CD14-positive monocyte (primary cell): ENCODE data around the gene ABT1. TPM values are rescaled to one million over a fixed set of nuclear protein-coding genes. Genes with fewer than 3 reads are reported as not detected.

Experiments used
- DNase-seq, 3 donors: peaks; one replicate each; pipeline ENCODE4 v3.0.0-alpha.2; 2011 to 2022
- H2AFZ ChIP-seq: 2 replicates; pipeline ENCODE4 v1.6.0; 2012; ENCODE audit warnings: mild to moderate bottlenecking, low read depth, low read length, inconsistent platforms; ENCODE audit not compliant: insufficient read depth, poor library complexity, severe bottlenecking
- H3K27ac ChIP-seq, 2 donors: 1 replicate in 1 of 2; 2 replicates in 1 of 2; pipeline ENCODE4 v1.5.1; 2012 to 2013; ENCODE audit warnings: low read length in 2 of 2, control low read depth in 1 of 2, inconsistent platforms in 1 of 2, low read depth in 1 of 2, mild to moderate bottlenecking in 1 of 2
- H3K27me3 ChIP-seq, 2 donors: one replicate each; pipeline versions ENCODE4 v1.6.0 to v1.6.1; 2011 to 2013; ENCODE audit warnings: low read length in 2 of 2; ENCODE audit not compliant: control insufficient read depth in 2 of 2, insufficient read depth in 2 of 2
- H3K36me3 ChIP-seq, 2 donors: replicated peaks in 1 of 2; 1 replicate in 1 of 2; 2 replicates in 1 of 2; pipeline versions ENCODE4 v1.5.1 to v1.6.1; 2012 to 2013; ENCODE audit warnings: low read length in 2 of 2, control low read depth in 1 of 2, inconsistent platforms in 1 of 2, mild to moderate bottlenecking in 1 of 2; ENCODE audit not compliant: insufficient read depth in 2 of 2, control insufficient read depth in 1 of 2
- H3K4me1 ChIP-seq, 2 donors: 1 replicate in 1 of 2; 2 replicates in 1 of 2; pipeline versions ENCODE4 v1.5.1 to v1.6.1; 2012 to 2013; ENCODE audit warnings: low read length in 2 of 2, control low read depth in 1 of 2, inconsistent platforms in 1 of 2, mild to moderate bottlenecking in 1 of 2, moderate library complexity in 1 of 2; ENCODE audit not compliant: insufficient read depth in 2 of 2, control insufficient read depth in 1 of 2
- H3K4me2 ChIP-seq: replicated peaks from 2 replicates; pipeline ENCODE3; 2012; ENCODE audit warnings: low read length, moderate library complexity, mild to moderate bottlenecking; ENCODE audit not compliant: poor library complexity, severe bottlenecking; ENCODE audit errors: extremely low read depth
- H3K4me3 ChIP-seq, 3 experiments: fragments of 200-600 bp in 1 of 3; sonication (generic) in 1 of 3; replicated peaks in 1 of 3; 1 replicate in 2 of 3; 2 replicates in 1 of 3; pipeline ENCODE4 v1.5.1; 2011 to 2013; ENCODE audit warnings: low read length in 3 of 3, mild to moderate bottlenecking in 3 of 3, control low read depth in 2 of 3, low read depth in 2 of 3, inconsistent platforms in 1 of 3, moderate library complexity in 1 of 3
- H3K79me2 ChIP-seq: 2 replicates; pipeline ENCODE4 v1.6.0; 2012; ENCODE audit warnings: mild to moderate bottlenecking, control low read depth, inconsistent platforms, low read length, moderate library complexity; ENCODE audit not compliant: insufficient read depth
- H3K9ac ChIP-seq: 2 replicates; pipeline ENCODE4 v1.6.0; 2017; ENCODE audit warnings: low read length, mild to moderate bottlenecking; ENCODE audit not compliant: insufficient read depth, poor library complexity, severe bottlenecking
- H3K9me3 ChIP-seq, 2 donors: replicated peaks in 1 of 2; 1 replicate in 1 of 2; 2 replicates in 1 of 2; pipeline versions ENCODE4 v1.5.1 to v1.6.1; 2012 to 2013; ENCODE audit warnings: low read length in 2 of 2, control low read depth in 1 of 2; ENCODE audit not compliant: control insufficient read depth in 1 of 2, insufficient read depth in 1 of 2
- H4K20me1 ChIP-seq: 2 replicates; pipeline ENCODE4 v1.6.0; 2012; ENCODE audit warnings: mild to moderate bottlenecking, low read length, control low read depth, moderate library complexity; ENCODE audit not compliant: insufficient read depth
- H3K27ac Mint-ChIP-seq, 7 donors: one replicate each; pipeline ENCODE4 v1.8.0; 2020; ENCODE audit warnings: mild to moderate bottlenecking in 7 of 7, mixed read lengths in 7 of 7, moderate library complexity in 6 of 7, inconsistent platforms in 2 of 7
- H3K27me3 Mint-ChIP-seq, 3 donors: one replicate each; pipeline ENCODE4 v1.8.0; 2021 to 2022; ENCODE audit warnings: low read depth in 3 of 3, mild to moderate bottlenecking in 3 of 3, mixed read lengths in 3 of 3, moderate library complexity in 3 of 3, inconsistent platforms in 1 of 3
- H3K36me3 Mint-ChIP-seq, 2 donors: one replicate each; pipeline ENCODE4 v1.8.0; 2020; ENCODE audit warnings: mixed read lengths in 2 of 2, inconsistent platforms in 1 of 2, mild to moderate bottlenecking in 1 of 2
- H3K4me1 Mint-ChIP-seq: one replicate; pipeline ENCODE4 v1.8.0; 2020; ENCODE audit warnings: mild to moderate bottlenecking, mixed read lengths
- H3K4me3 Mint-ChIP-seq, 2 donors: one replicate each; pipeline ENCODE4 v1.8.0; 2020; ENCODE audit warnings: mild to moderate bottlenecking in 2 of 2, mixed read lengths in 2 of 2, moderate library complexity in 1 of 2
- H3K9me3 Mint-ChIP-seq, 7 donors: one replicate each; pipeline ENCODE4 v1.8.0; 2020 to 2022; ENCODE audit warnings: mixed read lengths in 7 of 7, mild to moderate bottlenecking in 6 of 7, moderate library complexity in 6 of 7, inconsistent platforms in 2 of 7
- CTCF ChIP-seq: fragments of 200-600 bp; IDR thresholded peaks from one replicate; pipeline ENCODE4 v1.8.0; 2022; ENCODE audit warnings: antibody characterized with exemption, mild to moderate bottlenecking
- WGBS: methylation state at CpG from one replicate; pipeline ENCODE4 v1.1.5; 2013; ENCODE audit warnings: missing lambda C conversion rate; ENCODE audit not compliant: insufficient coverage; 5-methylcytosine and 5-hydroxymethylcytosine counted together
- intact Hi-C, 2 donors: fragments of 100-400 bp; cut with micrococcal nuclease; formaldehyde crosslinking; loops; one replicate each; pipeline versions ENCODE4 v1.15.0 to v1.15.1; 2023
- polyA plus RNA-seq, 3 donors: library from polyadenylated mRNA; depleted of rRNA in 1 of 3; unstranded in 2 of 3; stranded (reverse) in 1 of 3; fragments of 300-500 nt in 2 of 3; fragments of >200 nt in 1 of 3; fragmentation: Illumina TruSeq in 2 of 3; gene quantifications; 1 replicate in 2 of 3; 2 replicates in 1 of 3; pipeline ENCODE4 v1.2.3, GENCODE V29; 2012 to 2021

The ABT1 gene
- polyA plus RNA-seq, 3 donors, result 11.6 to 40.6 (median 31.7) TPM

- peaks cover 56 to 68% of the 10 kb centered on the region in 2 donors for H3K36me3 Mint-ChIP-seq
- DNase-seq, result no peak
- peaks cover 13% of the 10 kb centered on the region for H3K79me2 ChIP-seq
- peaks cover 38 to 64% (median 55%) of the 10 kb centered on the region in 7 donors for H3K9me3 Mint-ChIP-seq
- no peak overlapping the region for H3K9ac ChIP-seq
- no peak overlapping the region for H3K27ac ChIP-seq
- H3K27ac Mint-ChIP-seq, result no peak overlapping the region
- no peaks in the 10 kb centered on the region for H3K27me3 ChIP-seq
- peak overlapping the region in 1 of 3 experiments; percentile 20 for H3K4me3 ChIP-seq
- no peaks in the 10 kb centered on the region for H3K4me1 ChIP-seq
- peaks cover 24 to 75% of the 10 kb centered on the region in 2 donors for H3K9me3 ChIP-seq
- intact Hi-C loops, result no loop called here
- no peak overlapping the region for H3K4me3 Mint-ChIP-seq
- H4K20me1 ChIP-seq, result no peaks in the 10 kb centered on the region
- 100% methylated on average over 1 of the region's 2 CpGs for WGBS
- H3K36me3 ChIP-seq, result peaks cover 56 to 74% of the 10 kb centered on the region in 2 donors
- no peaks in the 10 kb centered on the region for H3K27me3 Mint-ChIP-seq
- H2AFZ ChIP-seq, result no peak overlapping the region
- no peak overlapping the region for H3K4me2 ChIP-seq
- no peaks in the 10 kb centered on the region for H3K4me1 Mint-ChIP-seq
- no peak for TF ChIP-seq CTCF
Observed at GRCh38 chr6:26640806-26641205, 44.1 kb downstream of the ABT1 start.

GRCh38 chr6:26646074-26646473 is 49.3 kb downstream of the ABT1 start:
- no peak for TF ChIP-seq CTCF
- H3K27ac ChIP-seq, result no peak overlapping the region
- Mint-ChIP-seq H3K36me3 (peaks cover 57 to 64% of the 10 kb centered on the region in 2 donors), H3K9me3 (peaks cover 28 to 58% (median 53%) of the 10 kb centered on the region in 7 donors), H3K27ac (no peak overlapping the region), H3K4me1 (no peaks in the 10 kb centered on the region), H3K27me3 (no peaks in the 10 kb centered on the region), H3K4me3 (no peak overlapping the region)
- no peak overlapping the region for H2AFZ ChIP-seq
- intact Hi-C loops, result no loop called here
- WGBS, result no CpG with 5 or more reads among the region's 1 CpG
- no peaks in the 10 kb centered on the region for H4K20me1 ChIP-seq
- H3K9ac ChIP-seq, result no peak overlapping the region
- H3K9me3 ChIP-seq, result peaks cover 24 to 73% of the 10 kb centered on the region in 2 donors
- H3K27me3 ChIP-seq, result no peaks in the 10 kb centered on the region
- peaks cover 32 to 83% of the 10 kb centered on the region in 2 donors for H3K36me3 ChIP-seq
- peaks cover 38% of the 10 kb centered on the region for H3K79me2 ChIP-seq
- no peak overlapping the region for H3K4me3 ChIP-seq
- DNase-seq, result no peak
- no peaks in the 10 kb centered on the region for H3K4me1 ChIP-seq
- H3K4me2 ChIP-seq, result no peak overlapping the region

Other genes with a start within 250 kb of the ABT1 start
- gene BTN3A2, start 231.8 kb upstream of the ABT1 start, polyA plus RNA-seq, result 10 to 100 TPM; 30.7 to 69.6 (median 37.8) TPM
- gene BTN2A2, start 213.8 kb upstream of the ABT1 start, polyA plus RNA-seq, result 10 to 100 TPM in 1 of 3 donors, 1 to 10 TPM in 2; 7.0 to 29.3 (median 9.5) TPM
- gene BTN3A1, start 194.7 kb upstream of the ABT1 start, polyA plus RNA-seq, result 100 to 1,000 TPM in 1 of 3 donors, 10 to 100 TPM in 2; 19.7 to 114 (median 25.1) TPM
- gene BTN3A3, start 156.4 kb upstream of the ABT1 start, polyA plus RNA-seq, result 10 to 100 TPM; 17.0 to 53.1 (median 24.6) TPM
- 10 to 100 TPM in 2 of 3 donors, 1 to 10 TPM in 1; 4.3 to 66.4 (median 10.8) TPM for gene BTN2A1, start 139.0 kb upstream of the ABT1 start, polyA plus RNA-seq
- gene BTN1A1, start 96.7 kb upstream of the ABT1 start, polyA plus RNA-seq, result not detected
- 100 to 1,000 TPM in 1 of 3 donors, 10 to 100 TPM in 2; 28.1 to 116 (median 91.3) TPM for gene HMGN4, start 58.6 kb upstream of the ABT1 start, polyA plus RNA-seq
- gene ZNF322, start 62.8 kb downstream of the ABT1 start, polyA plus RNA-seq, result 1 to 10 TPM; 2.0 to 5.1 (median 3.6) TPM